Osteoblast (primary cell): ENCODE measurements around the gene ETV6. TPM values are rescaled to one million over a fixed set of nuclear protein-coding genes. Genes with fewer than 3 reads are reported as not detected.

Source experiments
- DNase-seq: peaks from one replicate; pipeline ENCODE4 v3.0.0; 2011; ENCODE audit warnings: low spot score, mixed read lengths; ENCODE audit not compliant: insufficient read length; ENCODE audit errors: missing footprints
- H2AFZ ChIP-seq: 2 replicates; pipeline ENCODE4 v1.6.0; 2011; ENCODE audit warnings: mild to moderate bottlenecking, low read length
- H3K27ac ChIP-seq: 2 replicates; pipeline ENCODE4 v1.5.1; 2011; ENCODE audit warnings: mild to moderate bottlenecking, low read depth, low read length, moderate library complexity
- H3K27me3 ChIP-seq: 2 replicates; pipeline ENCODE4 v1.6.0; 2012; ENCODE audit warnings: mild to moderate bottlenecking, control low read depth, inconsistent platforms, low read length, moderate library complexity; ENCODE audit not compliant: insufficient read depth
- H3K36me3 ChIP-seq: 2 replicates; pipeline ENCODE4 v1.5.1; 2011; ENCODE audit warnings: mild to moderate bottlenecking, low read length, control low read depth, moderate library complexity; ENCODE audit not compliant: insufficient read depth
- H3K4me1 ChIP-seq: 2 replicates; pipeline ENCODE4 v1.5.1; 2011; ENCODE audit warnings: mild to moderate bottlenecking, low read length, control low read depth, moderate library complexity; ENCODE audit not compliant: insufficient read depth
- H3K4me2 ChIP-seq: 2 replicates; pipeline ENCODE4 v1.6.0; 2011; ENCODE audit warnings: mild to moderate bottlenecking, low read length; ENCODE audit not compliant: insufficient read depth
- H3K4me3 ChIP-seq: fragments of 200-600 bp; sonication (generic); 3 replicates; pipeline ENCODE4 v1.5.1; 2012; ENCODE audit warnings: mild to moderate bottlenecking, low read length, inconsistent platforms; ENCODE audit not compliant: insufficient read depth
- H3K79me2 ChIP-seq: 2 replicates; pipeline ENCODE4 v1.6.0; 2012; ENCODE audit warnings: mild to moderate bottlenecking, low read length, control low read depth, inconsistent platforms; ENCODE audit not compliant: insufficient read depth
- H3K9me3 ChIP-seq: 2 replicates; pipeline ENCODE4 v1.5.1; 2011; ENCODE audit warnings: low read depth, low read length, control low read depth
- H4K20me1 ChIP-seq: 2 replicates; pipeline ENCODE4 v1.6.0; 2012; ENCODE audit warnings: mild to moderate bottlenecking, low read length, control low read depth; ENCODE audit not compliant: insufficient read depth
- CTCF ChIP-seq: IDR thresholded peaks from 2 replicates; pipeline ENCODE4 v1.5.1; 2011; ENCODE audit warnings: mild to moderate bottlenecking, low read depth, low read length, moderate library complexity; ENCODE audit errors: extremely low read depth
- total RNA-seq: library from RNA; depleted of rRNA; stranded (reverse); fragments of >200 nt; gene quantifications from 2 replicates; pipeline ENCODE4 v1.2.3, GENCODE V29; 2012

ETV6 gene
- total RNA-seq, 1 donor, result 16.3 TPM

- H3K4me1 ChIP-seq, result peaks cover 31% of the 10 kb centered on the region
- no peak for DNase-seq
- TF ChIP-seq CTCF, result no peak
- H3K9me3 ChIP-seq, result no peaks in the 10 kb centered on the region
- H3K4me2 ChIP-seq, result no peak overlapping the region
- H4K20me1 ChIP-seq, result peaks cover 32% of the 10 kb centered on the region
- H3K4me3 ChIP-seq, result no peak overlapping the region
- peaks cover 97% of the 10 kb centered on the region for H3K79me2 ChIP-seq
- H3K27me3 ChIP-seq, result no peaks in the 10 kb centered on the region
- no peak overlapping the region for H2AFZ ChIP-seq
- H3K27ac ChIP-seq, result no peak overlapping the region
- no peaks in the 10 kb centered on the region for H3K36me3 ChIP-seq
Observed at GRCh38 chr12:11656550-11656949, 7.1 kb downstream of the ETV6 start.

- no peaks in the 10 kb centered on the region for H3K9me3 ChIP-seq
- DNase-seq, result no peak
- TF ChIP-seq CTCF, result no peak
- H3K4me3 ChIP-seq, result no peak overlapping the region
- H3K36me3 ChIP-seq, result peaks cover 3% of the 10 kb centered on the region
- no peak overlapping the region for H2AFZ ChIP-seq
- H3K79me2 ChIP-seq, result peaks cover 97% of the 10 kb centered on the region
- peaks cover 41% of the 10 kb centered on the region for H4K20me1 ChIP-seq
- peaks cover 31% of the 10 kb centered on the region for H3K4me1 ChIP-seq
- peak overlapping the region; percentile 23 for H3K27ac ChIP-seq
- no peaks in the 10 kb centered on the region for H3K27me3 ChIP-seq
- H3K4me2 ChIP-seq, result no peak overlapping the region
Observed at GRCh38 chr12:11657511-11657910, 8.0 kb downstream of the ETV6 start.

GRCh38 chr12:11658791-11659190, 9.3 kb downstream of the ETV6 start:
- no peak for TF ChIP-seq CTCF
- Histone ChIP-seq H3K4me1 (peaks cover 21% of the 10 kb centered on the region), H3K79me2 (peaks cover 97% of the 10 kb centered on the region), H3K27ac (peak overlapping the region; percentile 23), H3K36me3 (peaks cover 3% of the 10 kb centered on the region), H3K27me3 (no peaks in the 10 kb centered on the region), H3K4me3 (no peak overlapping the region), H2AFZ (no peak overlapping the region), H3K4me2 (peak overlapping the region; percentile 5), H3K9me3 (no peaks in the 10 kb centered on the region), H4K20me1 (peaks cover 51% of the 10 kb centered on the region)
- no peak for DNase-seq

GRCh38 chr12:11660624-11661023, 11.2 kb downstream of the ETV6 start:
- Histone ChIP-seq H3K27ac (no peak overlapping the region), H3K36me3 (peaks cover 3% of the 10 kb centered on the region), H3K9me3 (no peaks in the 10 kb centered on the region), H2AFZ (no peak overlapping the region), H4K20me1 (peaks cover 66% of the 10 kb centered on the region), H3K4me3 (no peak overlapping the region), H3K4me1 (peaks cover 21% of the 10 kb centered on the region), H3K79me2 (peaks cover 97% of the 10 kb centered on the region), H3K27me3 (no peaks in the 10 kb centered on the region), H3K4me2 (no peak overlapping the region)
- TF ChIP-seq CTCF, result no peak
- no peak for DNase-seq
